ENCODE measurements around the gene CTNND2.

Gene CTNND2

DNA sequence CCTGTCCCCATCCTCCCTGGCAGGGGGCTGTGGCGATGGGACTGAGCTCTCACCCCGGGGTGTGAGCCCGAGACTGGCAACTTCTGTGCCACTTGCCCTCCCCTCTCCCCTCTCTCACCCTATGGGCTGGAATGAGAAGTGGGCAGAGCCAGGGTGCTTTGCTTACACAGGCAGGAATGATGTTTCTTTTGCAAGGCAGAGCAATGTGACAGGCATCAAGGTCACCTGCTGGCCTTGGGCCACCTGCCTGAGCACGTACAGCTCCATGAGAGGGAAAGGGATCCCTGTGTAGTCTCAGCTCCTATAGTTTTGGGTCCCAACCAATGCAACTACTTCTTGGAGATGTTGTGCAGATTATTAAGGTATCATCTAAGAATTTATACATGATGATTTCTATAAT, 890.5 kb downstream of the CTNND2 start:
- TF ChIP-seq, protein P1, sequence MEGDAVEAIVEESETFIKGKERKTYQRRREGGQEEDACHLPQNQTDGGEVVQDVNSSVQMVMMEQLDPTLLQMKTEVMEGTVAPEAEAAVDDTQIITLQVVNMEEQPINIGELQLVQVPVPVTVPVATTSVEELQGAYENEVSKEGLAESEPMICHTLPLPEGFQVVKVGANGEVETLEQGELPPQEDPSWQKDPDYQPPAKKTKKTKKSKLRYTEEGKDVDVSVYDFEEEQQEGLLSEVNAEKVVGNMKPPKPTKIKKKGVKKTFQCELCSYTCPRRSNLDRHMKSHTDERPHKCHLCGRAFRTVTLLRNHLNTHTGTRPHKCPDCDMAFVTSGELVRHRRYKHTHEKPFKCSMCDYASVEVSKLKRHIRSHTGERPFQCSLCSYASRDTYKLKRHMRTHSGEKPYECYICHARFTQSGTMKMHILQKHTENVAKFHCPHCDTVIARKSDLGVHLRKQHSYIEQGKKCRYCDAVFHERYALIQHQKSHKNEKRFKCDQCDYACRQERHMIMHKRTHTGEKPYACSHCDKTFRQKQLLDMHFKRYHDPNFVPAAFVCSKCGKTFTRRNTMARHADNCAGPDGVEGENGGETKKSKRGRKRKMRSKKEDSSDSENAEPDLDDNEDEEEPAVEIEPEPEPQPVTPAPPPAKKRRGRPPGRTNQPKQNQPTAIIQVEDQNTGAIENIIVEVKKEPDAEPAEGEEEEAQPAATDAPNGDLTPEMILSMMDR (IDR thresholded peaks at IDR 0.05): no peak

DNA sequence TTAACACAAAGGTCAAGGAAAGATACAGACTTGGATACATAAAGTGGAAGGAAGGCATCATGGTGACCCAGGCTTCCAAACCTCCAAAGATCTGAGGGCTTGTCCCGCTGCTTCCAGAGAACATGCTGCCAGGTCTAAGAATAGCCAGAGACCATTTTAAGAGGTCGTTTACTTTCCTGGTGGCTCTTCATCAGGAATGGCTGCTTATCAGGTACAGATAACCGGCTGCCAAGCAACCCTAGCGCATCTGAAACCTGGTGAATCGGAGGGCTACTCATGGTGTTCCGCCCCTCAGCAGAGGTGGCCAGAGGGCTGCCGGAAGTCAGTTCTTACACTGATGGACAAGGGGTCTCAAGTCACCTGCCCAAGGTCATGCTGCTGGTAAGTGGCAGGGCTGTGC, 892.0 kb downstream of the CTNND2 start:
- TF ChIP-seq, protein P1 (IDR thresholded peaks at IDR 0.05): no peak

DNA sequence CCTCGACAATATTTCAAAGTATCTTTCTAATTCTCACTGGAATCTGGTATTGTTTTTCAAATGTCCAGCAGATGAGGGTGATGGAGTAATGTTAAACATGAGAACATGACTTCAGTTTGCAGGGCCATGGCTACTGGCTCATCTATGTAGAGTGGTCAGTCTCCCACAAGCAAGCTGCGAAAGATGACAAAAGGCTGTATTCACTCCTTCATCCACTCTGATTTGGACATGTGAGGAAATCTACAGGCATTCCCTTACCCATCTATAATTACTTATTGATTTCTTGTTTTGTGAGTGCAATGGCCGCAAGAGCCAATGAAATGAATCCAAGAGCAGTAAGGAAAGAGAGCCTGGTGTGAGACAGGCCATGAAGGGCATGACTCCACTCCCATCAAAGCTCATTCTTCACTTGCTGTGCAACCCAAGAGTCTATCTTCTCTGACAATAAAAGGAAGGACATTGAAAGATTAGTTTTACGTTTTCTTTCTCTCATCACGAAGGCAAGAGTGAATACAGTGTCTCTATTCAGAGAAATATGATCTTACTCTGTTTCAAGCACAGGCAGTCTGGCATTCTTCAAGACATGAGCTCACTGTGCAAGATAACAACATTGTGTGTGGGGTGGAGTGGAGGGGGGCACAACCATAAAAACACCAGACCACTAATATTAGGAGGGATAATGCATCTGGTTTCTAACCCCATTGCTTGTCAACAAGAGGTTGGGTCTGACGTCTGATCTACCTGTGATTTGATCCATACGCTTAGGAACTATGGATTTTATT, 893.6 kb downstream of the CTNND2 start:
- TF ChIP-seq, protein P1 (IDR thresholded peaks at IDR 0.05): no peak

DNA sequence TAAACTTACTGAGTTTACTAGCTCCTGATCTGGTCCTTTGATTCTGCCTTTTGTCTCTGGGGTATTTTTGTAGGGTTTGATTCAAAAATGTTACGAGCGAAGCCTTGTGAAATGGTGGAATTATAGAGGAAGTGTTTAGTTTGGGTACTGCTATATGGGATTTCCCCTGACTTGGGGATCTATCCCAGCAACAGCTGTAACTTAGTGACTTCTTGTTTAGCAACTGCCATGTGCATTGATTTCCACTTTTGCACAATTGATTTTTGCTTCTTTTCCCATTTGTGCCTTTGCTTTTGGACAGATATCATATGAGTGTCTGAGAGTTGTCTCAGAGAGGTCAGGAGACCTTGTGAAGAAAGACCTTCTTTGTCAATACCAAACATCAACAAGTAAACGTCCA, 894.7 kb downstream of the CTNND2 start:
- TF ChIP-seq, protein P1 (IDR thresholded peaks at IDR 0.05): no peak

DNA sequence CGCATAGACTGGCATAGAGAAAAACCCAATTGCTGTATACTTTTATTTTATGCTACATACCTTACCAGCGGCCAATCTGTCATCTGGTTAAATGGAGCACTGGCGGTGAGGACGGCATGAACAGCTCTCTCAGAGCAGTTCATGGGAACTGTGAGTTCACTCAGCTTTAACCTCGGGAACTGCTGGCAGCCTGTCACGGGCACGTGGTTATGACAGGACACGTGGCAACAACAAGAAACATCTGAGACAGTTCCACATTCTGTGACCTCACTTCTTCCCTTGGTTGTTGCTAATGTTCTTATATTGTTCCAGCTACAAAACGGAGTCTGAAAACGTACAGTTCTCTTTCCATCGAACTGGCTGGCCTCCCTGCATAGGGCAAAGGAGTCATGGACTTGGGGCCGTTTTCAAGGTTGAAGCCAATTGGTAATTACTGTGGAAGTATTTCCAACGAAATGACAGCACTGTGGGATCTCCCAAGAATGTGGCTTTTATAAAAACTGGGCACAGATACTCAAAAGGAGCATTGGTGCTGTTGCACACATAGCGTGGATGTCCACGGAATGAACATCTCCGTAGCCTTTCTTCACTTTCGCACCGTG, 896.9 kb downstream of the CTNND2 start:
- TF ChIP-seq, protein P1 (IDR thresholded peaks at IDR 0.05): no peak

DNA sequence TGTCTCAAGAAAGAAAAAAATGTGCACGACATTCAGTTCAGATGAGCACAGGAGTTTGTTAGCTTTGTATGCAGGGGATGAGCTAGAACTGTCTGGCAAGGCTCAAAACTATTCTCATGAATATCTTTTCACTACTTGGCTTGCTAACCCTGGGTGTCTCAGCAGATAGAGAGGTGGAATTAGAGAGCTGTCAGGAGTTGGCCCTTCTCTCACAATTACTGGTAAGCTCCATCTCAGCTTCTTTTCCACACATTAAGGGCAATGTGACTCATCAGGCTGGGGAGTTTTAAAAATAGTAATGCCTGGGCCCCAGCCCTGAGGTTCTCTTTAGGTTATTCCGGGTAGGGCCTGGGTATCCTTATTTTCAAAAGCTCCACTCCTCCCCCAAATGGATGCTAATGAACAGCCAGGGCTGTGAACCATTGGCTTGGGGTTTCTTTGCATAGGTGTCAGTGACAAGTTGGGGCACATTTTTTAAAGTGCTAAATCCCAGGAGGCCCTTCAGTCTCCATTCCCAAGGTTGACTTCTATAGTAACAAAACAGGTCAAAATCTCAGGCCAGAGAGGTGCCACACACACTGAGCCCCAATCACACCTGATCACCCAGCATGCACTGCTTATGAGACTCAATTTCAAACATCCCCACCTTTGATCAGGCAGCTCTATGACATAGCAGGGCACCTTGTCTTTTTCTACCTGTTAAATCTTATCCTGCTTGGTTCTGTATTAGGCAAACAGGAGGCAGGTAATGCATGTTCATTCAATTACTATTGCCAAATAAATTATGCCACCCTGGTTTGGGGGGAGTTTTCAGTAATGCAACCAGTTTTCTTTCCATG, 903.5 kb downstream of the CTNND2 start:
- TF ChIP-seq, protein P1 (IDR thresholded peaks at IDR 0.05): no peak

DNA sequence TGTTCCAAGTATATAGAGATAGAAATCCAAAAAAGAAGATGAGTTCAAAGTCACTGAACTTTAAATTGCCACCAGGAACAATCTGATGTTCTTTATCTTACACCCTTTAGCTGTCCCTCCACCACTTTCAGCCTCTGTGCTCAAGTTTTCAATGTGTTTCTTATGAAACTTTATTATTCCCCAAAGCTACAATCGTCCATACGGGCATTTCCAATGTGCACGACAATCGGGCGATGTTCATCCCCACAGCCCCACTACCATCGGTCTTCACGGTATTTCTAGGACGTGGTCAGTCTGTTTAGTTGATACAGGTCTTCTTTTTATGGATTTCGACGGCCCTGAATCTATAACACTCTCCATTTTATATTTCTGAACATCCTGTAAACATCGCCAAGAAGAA, 904.5 kb downstream of the CTNND2 start:
- TF ChIP-seq, protein P1 (IDR thresholded peaks at IDR 0.05): no peak

Measured in LNCAP (cell line).